Hematopoietic multipotent progenitor cell treated with erythropoietin and hydrocortisone succinate and interleukin-3 and kit ligand, for 4 days (in vitro differentiated cells): ENCODE data around the gene OR6S1.
"Not testable (repeated sequence)": the region's sequence is repeated elsewhere in the genome, so short reads cannot be mapped to it uniquely, and the experiment has no call there.

Experiments
- DNase-seq: peaks from one replicate; pipeline ENCODE4 v3.0.0-alpha.2; 2015

OR6S1 gene

GRCh38 chr14:20668969-20669368, 27.5 kb upstream of the OR6S1 start:
- no peak for DNase-seq

GRCh38 chr14:20667957-20668356, 26.5 kb upstream of the OR6S1 start:
- DNase-seq = no peak

- not testable (repeated sequence) for DNase-seq
These were observed 25.0 kb upstream of the OR6S1 start for GRCh38 chr14:20666400-20666961.

- DNase-seq = peak; percentile 92
These were observed 21.7 kb upstream of the OR6S1 start for GRCh38 chr14:20662968-20663732.

GRCh38 chr14:20661197-20661596, 19.7 kb upstream of the OR6S1 start:
- DNase-seq = no peak

GRCh38 chr14:20659813-20660395, 18.4 kb upstream of the OR6S1 start:
- DNase-seq = no peak

- no peak for DNase-seq
These were observed 17.8 kb upstream of the OR6S1 start for GRCh38 chr14:20659336-20659735.

GRCh38 chr14:20658246-20658645, 16.8 kb upstream of the OR6S1 start:
- no peak for DNase-seq

GRCh38 chr14:20657216-20658211, 16.0 kb upstream of the OR6S1 start:
- DNase-seq = peak; percentile 57

GRCh38 chr14:20656274-20656673, 14.8 kb upstream of the OR6S1 start:
- DNase-seq = no peak

- no peak for DNase-seq
These were observed 14.4 kb upstream of the OR6S1 start for GRCh38 chr14:20655851-20656250.

- DNase-seq = peak; percentile 88
These were observed 11.8 kb upstream of the OR6S1 start for GRCh38 chr14:20652996-20653975.

- no peak for DNase-seq
These were observed 4.0 kb upstream of the OR6S1 start for GRCh38 chr14:20645481-20645880.

- no peak for DNase-seq
These were observed 3.0 kb upstream of the OR6S1 start for GRCh38 chr14:20644520-20644919.

- peak; percentile 43 for DNase-seq
These were observed 1.3 kb upstream of the OR6S1 start for GRCh38 chr14:20642755-20643154.

GRCh38 chr14:20642182-20642581, 691 bp upstream of the OR6S1 start:
- no peak for DNase-seq

GRCh38 chr14:20632831-20633691, 8.4 kb downstream of the OR6S1 start:
- DNase-seq = peak; percentile 92

- DNase-seq = peak; percentile 46
These were observed 9.1 kb downstream of the OR6S1 start for GRCh38 chr14:20632448-20632830.

GRCh38 chr14:20631880-20632389, 9.6 kb downstream of the OR6S1 start:
- DNase-seq = peak; percentile 68
